PC-9 (cell line): Measurements from ENCODE around the gene OSBPL3. TPM values are rescaled to one million over a fixed set of nuclear protein-coding genes. Genes with fewer than 3 reads are reported as not detected.

Experiments used
- BruUV-seq: library from RNA; stranded (reverse); fragments of 400-500 nt; replicated peaks from 2 replicates; lab custom pipeline; 2021; lab: Mats Ljungman, UMichigan
- CTCF ChIA-PET: fragments of 300-600 bp; sonication (Branson Sonifier 250); formaldehyde crosslinking; loops from one replicate; lab custom pipeline; 2022; ENCODE audit warnings: antibody characterized with exemption; lab: Charles Lee
- POLR2A ChIA-PET: fragments of 300-600 bp; sonication (Branson Sonifier 250); formaldehyde crosslinking; loops from one replicate; lab custom pipeline; 2022; ENCODE audit warnings: antibody characterized with exemption; ENCODE audit not compliant: unreplicated experiment; lab: Charles Lee
- DNase-seq, 2 experiments: peaks; one replicate each; pipeline versions ENCODE4 v3.0.0 to v3.0.0-alpha.2; 2015 to 2022; ENCODE audit warnings: mixed read lengths in 1 of 2
- H2AFZ ChIP-seq: fragments of 200-600 bp; sonication (generic); 2 replicates; pipeline ENCODE4 v1.8.1; 2017; ENCODE audit warnings: antibody characterized with exemption
- H3F3A ChIP-seq: fragments of 200-600 bp; sonication (generic); 2 replicates; pipeline ENCODE4 v1.8.1; 2017; ENCODE audit warnings: antibody characterized with exemption, mild to moderate bottlenecking, low read depth; ENCODE audit not compliant: insufficient read depth
- H3K27ac ChIP-seq: fragments of 200-600 bp; sonication (generic); 2 replicates; pipeline ENCODE4 v1.6.1; 2016; ENCODE audit warnings: mixed run types
- H3K27me3 ChIP-seq: fragments of 200-600 bp; sonication (generic); 2 replicates; pipeline ENCODE4 v1.6.1; 2016; ENCODE audit warnings: low read depth, mixed run types; ENCODE audit not compliant: insufficient read depth
- H3K36me3 ChIP-seq: fragments of 200-600 bp; sonication (generic); 2 replicates; pipeline ENCODE4 v1.6.1; 2016; ENCODE audit warnings: low read depth, mixed run types
- H3K4me1 ChIP-seq: fragments of 200-600 bp; sonication (generic); replicated peaks from 2 replicates; pipeline ENCODE4 v1.6.1; 2016; ENCODE audit warnings: mixed run types; ENCODE audit not compliant: insufficient read depth
- H3K4me2 ChIP-seq: fragments of 200-600 bp; sonication (generic); 2 replicates; pipeline ENCODE4 v1.6.1; 2017; ENCODE audit warnings: mixed run types
- H3K4me3 ChIP-seq: fragments of 200-600 bp; sonication (generic); 2 replicates; pipeline ENCODE4 v1.6.1; 2016; ENCODE audit warnings: mixed run types
- H3K79me2 ChIP-seq: fragments of 200-600 bp; sonication (generic); 2 replicates; pipeline ENCODE4 v1.6.1; 2017; ENCODE audit warnings: low read depth, mixed run types
- H3K9me2 ChIP-seq: fragments of 200-600 bp; sonication (generic); 2 replicates; pipeline ENCODE4 v1.8.1; 2017; ENCODE audit warnings: mild to moderate bottlenecking; ENCODE audit not compliant: insufficient read depth
- H3K9me3 ChIP-seq: fragments of 200-600 bp; sonication (generic); 2 replicates; pipeline ENCODE4 v1.8.1; 2016; ENCODE audit warnings: low read depth; ENCODE audit not compliant: insufficient read depth
- H4K20me1 ChIP-seq: fragments of 200-600 bp; sonication (generic); 2 replicates; pipeline ENCODE4 v1.8.1; 2017; ENCODE audit not compliant: insufficient read depth
- EZH2 ChIP-seq: fragments of 200-600 bp; sonication (generic); IDR thresholded peaks from 2 replicates; pipeline ENCODE4 v1.8.0; 2017; ENCODE audit warnings: antibody characterized with exemption, low read depth
- intact Hi-C: fragments of 100-400 bp; cut with micrococcal nuclease; formaldehyde crosslinking; loops from one replicate; pipeline ENCODE4 v1.10.0; 2022; ENCODE audit not compliant: unreplicated experiment
- total RNA-seq: library from RNA; stranded (reverse); gene quantifications from 2 replicates; pipeline ENCODE4 v1.2.3, GENCODE V29; 2021
- TF ChIP-seq, protein P1 (sequence below): fragments of 200-600 bp; sonication (generic); conservative IDR thresholded peaks from 2 replicates; pipeline ENCODE4 v1.6.1; 2017; ENCODE audit warnings: mixed run types, antibody characterized with exemption, mild to moderate bottlenecking, moderate library complexity

Gene OSBPL3
- total RNA-seq, 1 experiment from 2014 or later = 87.6 TPM

- Histone ChIP-seq H3K27ac (peak overlapping the region; percentile 90), H3K9me3 (no peaks in the 10 kb centered on the region), H3F3A (peaks cover 55% of the 10 kb centered on the region), H3K79me2 (0 out of 2 replicates have a peak, but pooled peaks cover 5% of the 10 kb centered on the region), H3K4me3 (no peak overlapping the region), H3K27me3 (no peaks in the 10 kb centered on the region), H3K4me2 (peak overlapping the region; percentile 69), H3K9me2 (no peaks in the 10 kb centered on the region), H4K20me1 (no peaks in the 10 kb centered on the region), H2AFZ (no peak overlapping the region), H3K4me1 (peaks cover 53% of the 10 kb centered on the region), H3K36me3 (no peaks in the 10 kb centered on the region; the same call in 1 of the 2 replicates)
- intact Hi-C loops = no loop called here
- BruUV-seq = TSS peak; percentile 50
- POLR2A ChIA-PET = interaction anchor here (0.6 kb wide), 1 partner anchor 481 kb away, joined by 3 read pairs; no protein-coding TSS in a partner anchor
- no peak for DNase-seq
- no peak for TF ChIP-seq EZH2
- TF ChIP-seq, protein P1, sequence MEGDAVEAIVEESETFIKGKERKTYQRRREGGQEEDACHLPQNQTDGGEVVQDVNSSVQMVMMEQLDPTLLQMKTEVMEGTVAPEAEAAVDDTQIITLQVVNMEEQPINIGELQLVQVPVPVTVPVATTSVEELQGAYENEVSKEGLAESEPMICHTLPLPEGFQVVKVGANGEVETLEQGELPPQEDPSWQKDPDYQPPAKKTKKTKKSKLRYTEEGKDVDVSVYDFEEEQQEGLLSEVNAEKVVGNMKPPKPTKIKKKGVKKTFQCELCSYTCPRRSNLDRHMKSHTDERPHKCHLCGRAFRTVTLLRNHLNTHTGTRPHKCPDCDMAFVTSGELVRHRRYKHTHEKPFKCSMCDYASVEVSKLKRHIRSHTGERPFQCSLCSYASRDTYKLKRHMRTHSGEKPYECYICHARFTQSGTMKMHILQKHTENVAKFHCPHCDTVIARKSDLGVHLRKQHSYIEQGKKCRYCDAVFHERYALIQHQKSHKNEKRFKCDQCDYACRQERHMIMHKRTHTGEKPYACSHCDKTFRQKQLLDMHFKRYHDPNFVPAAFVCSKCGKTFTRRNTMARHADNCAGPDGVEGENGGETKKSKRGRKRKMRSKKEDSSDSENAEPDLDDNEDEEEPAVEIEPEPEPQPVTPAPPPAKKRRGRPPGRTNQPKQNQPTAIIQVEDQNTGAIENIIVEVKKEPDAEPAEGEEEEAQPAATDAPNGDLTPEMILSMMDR = no peak
- CTCF ChIA-PET = interaction anchor here (0.6 to 1.6 kb wide), 4 partner anchors 15 to 271 kb away, joined by 4 to 16 read pairs (median 5); no protein-coding TSS in a partner anchor
Observed at GRCh38 chr7:24826662-24827020, 153.3 kb downstream of the OSBPL3 start.

DNA sequence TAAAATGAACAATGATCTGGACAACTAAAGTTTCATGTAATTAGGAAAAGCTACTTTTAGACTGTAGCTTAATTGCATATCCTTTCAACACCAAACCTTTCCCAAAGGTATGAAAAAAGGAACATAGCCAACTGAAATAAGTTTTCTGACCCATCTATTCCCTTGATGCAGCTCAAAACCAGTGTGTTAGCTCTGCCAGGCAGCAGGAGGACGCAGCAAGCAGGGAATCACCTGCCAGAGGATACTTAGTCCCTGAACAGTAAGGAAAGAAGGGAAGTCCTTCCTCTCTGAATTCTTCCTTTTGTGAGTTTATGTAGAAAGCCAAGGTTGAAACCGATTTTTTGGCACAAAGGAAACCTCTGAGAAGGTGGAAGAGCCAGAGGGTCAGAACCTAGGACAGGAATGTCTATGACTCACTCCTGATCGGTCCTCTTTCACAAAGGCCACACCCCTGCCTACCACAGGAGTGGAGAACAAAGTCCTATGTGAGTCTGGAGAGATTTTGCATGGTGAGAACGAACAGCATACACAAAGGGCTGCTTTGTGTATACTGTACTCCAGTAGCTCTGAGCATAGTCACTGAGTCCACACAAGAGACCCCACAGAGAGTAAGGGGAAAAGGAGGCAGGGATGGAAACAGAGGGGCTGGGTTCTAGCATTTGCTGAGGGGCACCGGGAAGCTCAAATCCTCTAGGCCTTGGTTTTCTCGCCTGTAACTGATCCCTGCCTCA lies 153.9 kb downstream of the OSBPL3 start:
- ChIA-PET POLR2A (interaction anchor here (0.5 to 0.7 kb wide), 2 partner anchors 140 to 299 kb away, joined by 3 to 10 read pairs; no protein-coding TSS in a partner anchor), CTCF (interaction anchor here (0.6 to 1.6 kb wide), 4 partner anchors 14 to 272 kb away, joined by 4 to 16 read pairs (median 5); no protein-coding TSS in a partner anchor)
- no peak for TF ChIP-seq EZH2
- TF ChIP-seq, protein P1 = no peak
- peak; percentile 82 to 98 for DNase-seq
- Histone ChIP-seq H3K4me3 (peak overlapping the region; percentile 10; the same call in 1 of the 2 replicates), H3K4me1 (peaks cover 57% of the 10 kb centered on the region), H2AFZ (no peak overlapping the region), H4K20me1 (no peaks in the 10 kb centered on the region), H3K36me3 (no peaks in the 10 kb centered on the region; the same call in 1 of the 2 replicates), H3K9me3 (no peaks in the 10 kb centered on the region), H3K4me2 (peak overlapping the region; percentile 69), H3K27ac (peak overlapping the region; percentile 90), H3K79me2 (0 out of 2 replicates have a peak, but pooled peaks cover 5% of the 10 kb centered on the region), H3F3A (peaks cover 56% of the 10 kb centered on the region), H3K27me3 (no peaks in the 10 kb centered on the region), H3K9me2 (no peaks in the 10 kb centered on the region)
- no TSS peak for BruUV-seq
- intact Hi-C loops = no loop called here

GRCh38 chr7:24825381-24825794 lies 154.6 kb downstream of the OSBPL3 start:
- H2AFZ ChIP-seq = no peak overlapping the region
- POLR2A ChIA-PET = interaction anchor here (0.5 to 0.7 kb wide), 2 partner anchors 141 to 300 kb away, joined by 3 to 10 read pairs; no protein-coding TSS in a partner anchor
- H3K4me1 ChIP-seq = peaks cover 64% of the 10 kb centered on the region
- H3K36me3 ChIP-seq = no peaks in the 10 kb centered on the region; the same call in 1 of the 2 replicates
- H3K79me2 ChIP-seq = 0 out of 2 replicates have a peak, but pooled peaks cover 5% of the 10 kb centered on the region
- peaks cover 63% of the 10 kb centered on the region for H3F3A ChIP-seq
- DNase-seq = peak in 1 of 2 experiments; percentile 81
- no TSS peak for BruUV-seq
- no peaks in the 10 kb centered on the region for H3K9me3 ChIP-seq
- H3K27me3 ChIP-seq = no peaks in the 10 kb centered on the region
- CTCF ChIA-PET = interaction anchor here (0.8 to 1.6 kb wide), 2 partner anchors 13 to 200 kb away, joined by 4 read pairs; no protein-coding TSS in a partner anchor
- H3K9me2 ChIP-seq = no peaks in the 10 kb centered on the region
- TF ChIP-seq, protein P1 = no peak
- TF ChIP-seq EZH2 = no peak
- H4K20me1 ChIP-seq = no peaks in the 10 kb centered on the region
- intact Hi-C loops = no loop called here
- H3K4me3 ChIP-seq = peak overlapping the region; percentile 10; the same call in 1 of the 2 replicates
- peak overlapping the region; percentile 90 for H3K27ac ChIP-seq
- H3K4me2 ChIP-seq = peak overlapping the region; percentile 69
